ENCODE data around the gene CNTN1.

Gene CNTN1

DNA sequence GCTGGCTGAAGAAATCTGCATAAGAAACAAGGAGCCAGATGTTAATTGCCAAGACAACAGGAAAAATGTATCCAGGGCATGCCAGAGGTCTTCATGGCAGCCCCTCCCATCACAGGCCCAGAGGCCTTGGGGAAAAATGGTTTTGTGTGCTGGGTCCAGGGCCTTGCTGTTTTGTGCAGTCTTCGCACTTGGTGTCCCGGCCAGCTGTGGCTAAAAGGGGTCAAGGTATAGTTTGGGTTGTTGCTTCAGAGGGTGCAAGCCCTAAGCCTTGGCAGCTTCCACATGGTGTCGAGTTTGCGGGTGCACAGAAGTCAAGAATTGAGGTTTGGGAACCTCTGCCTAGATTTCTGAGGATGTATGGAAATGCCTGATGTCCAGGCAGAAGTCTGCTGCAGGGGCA is 29.9 kb upstream of the CNTN1 start:
- no peaks in the 10 kb centered on the region for H3K4me1 ChIP-seq (ENCODE audit: control insufficient read depth, insufficient read depth, low read length)

DNA sequence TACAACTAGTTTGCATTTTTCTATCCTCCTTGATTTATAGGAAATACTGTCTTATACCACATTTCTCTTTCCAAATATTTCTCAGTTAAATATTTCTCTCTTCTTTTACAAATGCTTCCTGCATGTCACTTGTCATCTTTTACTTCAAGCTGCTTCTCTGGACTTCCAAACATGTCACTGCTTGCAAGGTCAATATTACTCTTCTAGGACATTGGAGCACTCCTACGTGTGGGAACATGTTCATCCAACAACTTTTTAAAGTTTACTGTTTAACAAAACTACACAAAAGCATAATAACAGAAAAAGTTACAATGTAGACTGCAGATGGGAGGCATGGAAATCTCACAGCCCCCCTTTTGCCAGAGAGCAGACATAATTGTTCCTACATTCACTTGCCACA is 28.5 kb upstream of the CNTN1 start:
- Histone ChIP-seq H3K9me3 (ENCODE audit: control insufficient read depth, low read length) (no peaks in the 10 kb centered on the region), H3K4me1 (ENCODE audit: control insufficient read depth, insufficient read depth, low read length) (peaks cover 9% of the 10 kb centered on the region), H3K4me3 (ENCODE audit: low read length) (no peak overlapping the region), H3K9ac (ENCODE audit: low read length) (no peak overlapping the region), H3K27me3 (replicated peaks; ENCODE audit: control insufficient read depth, insufficient read depth, low read length) (no peaks in the 10 kb centered on the region), H3K36me3 (ENCODE audit: control insufficient read depth, insufficient read depth, low read length, severe bottlenecking) (no peaks in the 10 kb centered on the region)
- no peak for DNase-seq (ENCODE audit: low read depth)

More for the DNA sequence above, 29.9 kb upstream of the CNTN1 start:
- H3K4me3 ChIP-seq (ENCODE audit: low read length): no peak overlapping the region
- H3K36me3 ChIP-seq (ENCODE audit: control insufficient read depth, insufficient read depth, low read length, severe bottlenecking): no peaks in the 10 kb centered on the region
- no peaks in the 10 kb centered on the region for H3K27me3 ChIP-seq (replicated peaks; ENCODE audit: control insufficient read depth, insufficient read depth, low read length)
- no peak overlapping the region for H3K9ac ChIP-seq (ENCODE audit: low read length)
- no peaks in the 10 kb centered on the region for H3K9me3 ChIP-seq (ENCODE audit: control insufficient read depth, low read length)
- no peak for DNase-seq (ENCODE audit: low read depth)

DNA sequence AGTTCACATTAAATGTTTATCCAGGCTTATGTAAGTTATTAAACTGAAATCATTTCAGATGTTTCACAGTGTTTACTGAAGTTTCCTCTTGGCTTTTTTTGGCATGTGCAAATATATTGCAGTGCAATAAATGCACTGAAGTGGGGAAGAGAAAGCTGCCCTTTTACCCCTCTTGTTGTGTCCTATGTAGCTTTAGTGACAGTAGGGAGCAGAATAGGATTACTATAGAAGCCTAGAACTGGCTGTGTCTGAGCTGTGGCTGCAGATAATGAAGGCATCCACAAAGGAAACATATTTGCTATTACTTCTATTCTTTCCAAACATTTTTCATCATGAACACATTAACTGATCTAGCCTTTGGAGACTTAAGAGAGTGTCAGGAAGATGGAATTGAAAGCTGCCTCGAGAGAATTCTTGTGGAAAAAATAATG is 24.1 kb upstream of the CNTN1 start:
- peaks cover 13% of the 10 kb centered on the region for H3K4me1 ChIP-seq (ENCODE audit: control insufficient read depth, insufficient read depth, low read length)
- no peaks in the 10 kb centered on the region for H3K9me3 ChIP-seq (ENCODE audit: control insufficient read depth, low read length)
- no peak overlapping the region for H3K9ac ChIP-seq (ENCODE audit: low read length)
- H3K36me3 ChIP-seq (ENCODE audit: control insufficient read depth, insufficient read depth, low read length, severe bottlenecking): no peaks in the 10 kb centered on the region
- no peaks in the 10 kb centered on the region for H3K27me3 ChIP-seq (replicated peaks; ENCODE audit: control insufficient read depth, insufficient read depth, low read length)
- no peak for DNase-seq (ENCODE audit: low read depth)
- no peak overlapping the region for H3K4me3 ChIP-seq (ENCODE audit: low read length)

DNA sequence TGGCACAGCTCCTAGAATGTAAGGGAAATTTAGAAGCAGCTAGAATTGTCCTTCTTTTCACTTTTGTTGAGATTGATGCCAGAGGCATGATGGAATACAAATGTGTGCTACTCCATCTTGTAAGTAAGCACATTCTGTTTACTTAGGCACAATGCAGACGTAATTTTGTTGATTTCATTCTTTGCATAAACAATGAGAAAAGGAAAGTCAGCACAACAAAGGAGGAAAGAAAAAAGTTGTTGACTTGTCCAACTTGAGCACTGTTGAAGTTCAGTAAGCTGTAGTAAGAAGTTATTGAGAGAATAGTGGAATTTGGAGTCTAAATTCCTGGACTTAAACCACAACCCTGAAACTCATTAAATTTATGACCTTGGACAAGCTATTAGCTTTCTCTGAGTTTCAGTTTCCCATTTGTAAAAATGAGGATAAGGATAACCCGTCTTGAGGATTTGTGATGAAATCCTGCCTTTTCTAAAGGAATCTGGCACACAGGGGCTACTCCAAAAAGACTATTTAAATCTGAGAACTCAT is 19.4 kb upstream of the CNTN1 start:
- Histone ChIP-seq H3K36me3 (ENCODE audit: control insufficient read depth, insufficient read depth, low read length, severe bottlenecking) (no peaks in the 10 kb centered on the region), H3K9me3 (ENCODE audit: control insufficient read depth, low read length) (peaks cover 4% of the 10 kb centered on the region), H3K4me3 (ENCODE audit: low read length) (peak overlapping the region; percentile 40), H3K9ac (ENCODE audit: low read length) (no peak overlapping the region), H3K4me1 (ENCODE audit: control insufficient read depth, insufficient read depth, low read length) (peaks cover 15% of the 10 kb centered on the region), H3K27me3 (replicated peaks; ENCODE audit: control insufficient read depth, insufficient read depth, low read length) (no peaks in the 10 kb centered on the region)
- DNase-seq (ENCODE audit: low read depth): no peak

DNA sequence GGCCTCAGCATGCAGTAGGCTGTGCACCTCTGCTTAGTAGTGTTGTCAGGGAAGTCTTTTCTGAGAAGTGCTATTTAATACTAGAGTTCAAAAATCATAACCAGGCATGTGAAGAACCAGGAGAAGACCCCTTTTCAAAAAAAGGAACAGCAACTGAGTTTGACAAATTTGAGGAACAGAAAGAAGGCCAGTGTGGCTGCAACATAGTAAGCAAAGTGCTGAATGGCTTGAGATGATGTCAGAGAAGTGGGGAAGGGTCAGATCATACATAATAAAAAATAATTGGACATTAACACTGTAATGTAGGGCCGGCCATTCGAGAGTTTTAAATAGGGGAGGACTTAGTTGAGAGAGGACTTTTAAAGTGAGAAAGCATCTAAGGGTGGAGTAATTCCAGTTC is 11.1 kb upstream of the CNTN1 start:
- Histone ChIP-seq H3K27me3 (replicated peaks; ENCODE audit: control insufficient read depth, insufficient read depth, low read length) (no peaks in the 10 kb centered on the region), H3K4me3 (ENCODE audit: low read length) (no peak overlapping the region), H3K9ac (ENCODE audit: low read length) (no peak overlapping the region), H3K36me3 (ENCODE audit: control insufficient read depth, insufficient read depth, low read length, severe bottlenecking) (no peaks in the 10 kb centered on the region), H3K9me3 (ENCODE audit: control insufficient read depth, low read length) (peaks cover 12% of the 10 kb centered on the region), H3K4me1 (ENCODE audit: control insufficient read depth, insufficient read depth, low read length) (no peaks in the 10 kb centered on the region)
- DNase-seq (ENCODE audit: low read depth): no peak

DNA sequence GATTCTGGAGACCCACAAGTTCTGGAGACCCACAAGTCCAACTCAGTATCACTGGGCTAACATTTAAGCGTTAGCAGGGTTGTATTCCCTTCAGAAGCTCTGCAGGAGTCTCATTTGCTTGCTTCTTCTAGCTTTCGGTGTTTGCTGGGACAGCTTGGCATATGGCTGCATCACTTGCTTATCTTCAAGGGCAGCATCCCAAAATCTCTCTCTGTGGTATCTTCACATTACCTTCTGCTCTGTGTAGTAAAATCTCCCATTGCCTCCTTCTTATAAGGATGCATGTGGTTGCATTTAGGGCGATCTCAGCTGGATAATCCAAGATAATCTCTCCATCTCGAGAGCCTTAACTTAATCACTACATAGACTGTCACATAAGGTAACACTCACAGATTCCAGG is 7.3 kb upstream of the CNTN1 start:
- Histone ChIP-seq H3K4me3 (ENCODE audit: low read length) (no peak overlapping the region), H3K36me3 (ENCODE audit: control insufficient read depth, insufficient read depth, low read length, severe bottlenecking) (no peaks in the 10 kb centered on the region), H3K9me3 (ENCODE audit: control insufficient read depth, low read length) (no peaks in the 10 kb centered on the region), H3K27me3 (replicated peaks; ENCODE audit: control insufficient read depth, insufficient read depth, low read length) (no peaks in the 10 kb centered on the region), H3K4me1 (ENCODE audit: control insufficient read depth, insufficient read depth, low read length) (no peaks in the 10 kb centered on the region), H3K9ac (ENCODE audit: low read length) (no peak overlapping the region)
- DNase-seq (ENCODE audit: low read depth): no peak

- Histone ChIP-seq H3K4me1 (ENCODE audit: control insufficient read depth, insufficient read depth, low read length) (peaks cover 14% of the 10 kb centered on the region), H3K9me3 (ENCODE audit: control insufficient read depth, low read length) (no peaks in the 10 kb centered on the region), H3K36me3 (ENCODE audit: control insufficient read depth, insufficient read depth, low read length, severe bottlenecking) (no peaks in the 10 kb centered on the region), H3K27me3 (replicated peaks; ENCODE audit: control insufficient read depth, insufficient read depth, low read length) (no peaks in the 10 kb centered on the region), H3K4me3 (ENCODE audit: low read length) (no peak overlapping the region), H3K9ac (ENCODE audit: low read length) (no peak overlapping the region)
- no peak for DNase-seq (ENCODE audit: low read depth)
These were observed 4.0 kb upstream of the CNTN1 start for GRCh38 chr12:40688085-40688725.

- H3K4me3 ChIP-seq (ENCODE audit: low read length): no peak overlapping the region
- no peak overlapping the region for H3K9ac ChIP-seq (ENCODE audit: low read length)
- no peaks in the 10 kb centered on the region for H3K36me3 ChIP-seq (ENCODE audit: control insufficient read depth, insufficient read depth, low read length, severe bottlenecking)
- DNase-seq (ENCODE audit: low read depth): no peak
- H3K9me3 ChIP-seq (ENCODE audit: control insufficient read depth, low read length): no peaks in the 10 kb centered on the region
- H3K4me1 ChIP-seq (ENCODE audit: control insufficient read depth, insufficient read depth, low read length): peaks cover 17% of the 10 kb centered on the region
- no peaks in the 10 kb centered on the region for H3K27me3 ChIP-seq (replicated peaks; ENCODE audit: control insufficient read depth, insufficient read depth, low read length)
These were observed 2.7 kb upstream of the CNTN1 start for GRCh38 chr12:40689576-40689975.

- Histone ChIP-seq H3K36me3 (ENCODE audit: control insufficient read depth, insufficient read depth, low read length, severe bottlenecking) (no peaks in the 10 kb centered on the region), H3K9me3 (ENCODE audit: control insufficient read depth, low read length) (no peaks in the 10 kb centered on the region), H3K27me3 (replicated peaks; ENCODE audit: control insufficient read depth, insufficient read depth, low read length) (no peaks in the 10 kb centered on the region), H3K9ac (ENCODE audit: low read length) (peak overlapping the region; percentile 42), H3K4me1 (ENCODE audit: control insufficient read depth, insufficient read depth, low read length) (peaks cover 17% of the 10 kb centered on the region), H3K4me3 (ENCODE audit: low read length) (peak overlapping the region; percentile 89)
- no peak for DNase-seq (ENCODE audit: low read depth)
These were observed 547 bp downstream of the CNTN1 start for GRCh38 chr12:40692765-40693206.

DNA sequence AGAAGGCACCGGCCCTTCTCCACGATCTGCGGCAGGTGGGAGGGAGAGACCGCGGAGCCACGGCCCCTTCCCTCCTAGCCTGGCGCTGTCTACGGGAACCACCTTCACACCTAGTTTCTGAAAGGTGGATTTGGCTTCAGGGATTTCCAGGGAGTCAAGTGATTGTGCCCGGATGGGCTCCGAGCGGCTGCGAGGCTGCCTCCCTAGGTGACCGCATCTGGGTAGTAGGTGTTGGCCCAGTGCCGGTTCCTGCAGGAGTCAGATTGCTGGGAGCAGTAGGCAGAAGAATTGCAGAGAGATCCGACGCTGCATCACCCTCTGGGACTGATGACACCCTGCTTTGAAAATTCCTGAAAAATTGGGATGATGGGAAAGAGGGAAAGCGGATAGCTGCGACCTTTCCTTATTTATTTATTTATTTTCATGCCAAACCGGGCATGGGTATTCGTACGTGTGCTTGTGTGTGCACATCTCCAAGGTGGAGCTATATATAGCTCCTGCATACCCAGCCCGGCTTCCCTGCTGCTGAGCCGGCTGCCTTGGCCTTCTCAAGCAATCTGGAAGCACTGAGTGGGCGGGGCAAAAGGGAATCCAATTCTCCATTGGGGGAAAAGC is 1.1 kb downstream of the CNTN1 start:
- Histone ChIP-seq H3K9ac (ENCODE audit: low read length) (no peak overlapping the region), H3K9me3 (ENCODE audit: control insufficient read depth, low read length) (no peaks in the 10 kb centered on the region), H3K27me3 (replicated peaks; ENCODE audit: control insufficient read depth, insufficient read depth, low read length) (no peaks in the 10 kb centered on the region), H3K4me3 (ENCODE audit: low read length) (peak overlapping the region; percentile 89), H3K36me3 (ENCODE audit: control insufficient read depth, insufficient read depth, low read length, severe bottlenecking) (no peaks in the 10 kb centered on the region), H3K4me1 (ENCODE audit: control insufficient read depth, insufficient read depth, low read length) (peaks cover 17% of the 10 kb centered on the region)
- DNase-seq (ENCODE audit: low read depth): no peak

GRCh38 chr12:40697566-40698259 is 5.5 kb downstream of the CNTN1 start:
- H3K9me3 ChIP-seq (ENCODE audit: control insufficient read depth, low read length): no peaks in the 10 kb centered on the region
- DNase-seq (ENCODE audit: low read depth): no peak
- no peaks in the 10 kb centered on the region for H3K36me3 ChIP-seq (ENCODE audit: control insufficient read depth, insufficient read depth, low read length, severe bottlenecking)
- H3K9ac ChIP-seq (ENCODE audit: low read length): no peak overlapping the region
- H3K4me1 ChIP-seq (ENCODE audit: control insufficient read depth, insufficient read depth, low read length): peaks cover 7% of the 10 kb centered on the region
- no peaks in the 10 kb centered on the region for H3K27me3 ChIP-seq (replicated peaks; ENCODE audit: control insufficient read depth, insufficient read depth, low read length)
- no peak overlapping the region for H3K4me3 ChIP-seq (ENCODE audit: low read length)
